ENCODE data around the gene CNTNAP2. TPM values are rescaled to one million over a fixed set of nuclear protein-coding genes. Genes with fewer than 3 reads are reported as not detected.

The CNTNAP2 gene
- total and polyA plus RNA-seq, 2 of the 13 experiments (the other 11 are each of a cell fraction or from before 2014, with no cell fraction given): 0.40 to 0.42 TPM

DNA sequence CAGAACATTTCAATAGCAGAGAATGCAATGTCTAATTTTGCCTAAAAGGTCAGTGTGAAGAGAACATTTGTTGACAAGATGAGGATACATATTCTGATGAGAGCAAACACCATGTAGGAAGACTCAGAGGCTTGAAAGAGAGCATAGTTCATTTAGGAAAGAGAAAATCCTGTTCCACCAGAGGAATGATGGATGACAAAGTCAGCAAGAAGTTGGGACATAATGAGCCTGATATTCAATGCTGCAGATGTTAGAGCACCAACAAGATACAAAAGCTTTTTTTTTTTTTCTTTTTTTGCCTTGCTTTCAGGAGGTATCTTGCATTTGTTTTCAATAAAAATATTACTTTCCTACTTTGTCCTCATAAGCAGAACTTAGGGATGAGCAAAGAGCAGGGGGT lies 1522.0 kb downstream of the CNTNAP2 start (continued):
- TF ChIP-seq, protein P1, sequence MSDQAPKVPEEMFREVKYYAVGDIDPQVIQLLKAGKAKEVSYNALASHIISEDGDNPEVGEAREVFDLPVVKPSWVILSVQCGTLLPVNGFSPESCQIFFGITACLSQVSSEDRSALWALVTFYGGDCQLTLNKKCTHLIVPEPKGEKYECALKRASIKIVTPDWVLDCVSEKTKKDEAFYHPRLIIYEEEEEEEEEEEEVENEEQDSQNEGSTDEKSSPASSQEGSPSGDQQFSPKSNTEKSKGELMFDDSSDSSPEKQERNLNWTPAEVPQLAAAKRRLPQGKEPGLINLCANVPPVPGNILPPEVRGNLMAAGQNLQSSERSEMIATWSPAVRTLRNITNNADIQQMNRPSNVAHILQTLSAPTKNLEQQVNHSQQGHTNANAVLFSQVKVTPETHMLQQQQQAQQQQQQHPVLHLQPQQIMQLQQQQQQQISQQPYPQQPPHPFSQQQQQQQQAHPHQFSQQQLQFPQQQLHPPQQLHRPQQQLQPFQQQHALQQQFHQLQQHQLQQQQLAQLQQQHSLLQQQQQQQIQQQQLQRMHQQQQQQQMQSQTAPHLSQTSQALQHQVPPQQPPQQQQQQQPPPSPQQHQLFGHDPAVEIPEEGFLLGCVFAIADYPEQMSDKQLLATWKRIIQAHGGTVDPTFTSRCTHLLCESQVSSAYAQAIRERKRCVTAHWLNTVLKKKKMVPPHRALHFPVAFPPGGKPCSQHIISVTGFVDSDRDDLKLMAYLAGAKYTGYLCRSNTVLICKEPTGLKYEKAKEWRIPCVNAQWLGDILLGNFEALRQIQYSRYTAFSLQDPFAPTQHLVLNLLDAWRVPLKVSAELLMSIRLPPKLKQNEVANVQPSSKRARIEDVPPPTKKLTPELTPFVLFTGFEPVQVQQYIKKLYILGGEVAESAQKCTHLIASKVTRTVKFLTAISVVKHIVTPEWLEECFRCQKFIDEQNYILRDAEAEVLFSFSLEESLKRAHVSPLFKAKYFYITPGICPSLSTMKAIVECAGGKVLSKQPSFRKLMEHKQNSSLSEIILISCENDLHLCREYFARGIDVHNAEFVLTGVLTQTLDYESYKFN (CRISPR knock-in tag; conservative IDR thresholded peaks at IDR 0.05): no peak
- TF ChIP-seq, protein P2, sequence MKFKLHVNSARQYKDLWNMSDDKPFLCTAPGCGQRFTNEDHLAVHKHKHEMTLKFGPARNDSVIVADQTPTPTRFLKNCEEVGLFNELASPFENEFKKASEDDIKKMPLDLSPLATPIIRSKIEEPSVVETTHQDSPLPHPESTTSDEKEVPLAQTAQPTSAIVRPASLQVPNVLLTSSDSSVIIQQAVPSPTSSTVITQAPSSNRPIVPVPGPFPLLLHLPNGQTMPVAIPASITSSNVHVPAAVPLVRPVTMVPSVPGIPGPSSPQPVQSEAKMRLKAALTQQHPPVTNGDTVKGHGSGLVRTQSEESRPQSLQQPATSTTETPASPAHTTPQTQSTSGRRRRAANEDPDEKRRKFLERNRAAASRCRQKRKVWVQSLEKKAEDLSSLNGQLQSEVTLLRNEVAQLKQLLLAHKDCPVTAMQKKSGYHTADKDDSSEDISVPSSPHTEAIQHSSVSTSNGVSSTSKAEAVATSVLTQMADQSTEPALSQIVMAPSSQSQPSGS (CRISPR knock-in tag; IDR thresholded peaks at IDR 0.05): no peak
- TF ChIP-seq, protein P3, sequence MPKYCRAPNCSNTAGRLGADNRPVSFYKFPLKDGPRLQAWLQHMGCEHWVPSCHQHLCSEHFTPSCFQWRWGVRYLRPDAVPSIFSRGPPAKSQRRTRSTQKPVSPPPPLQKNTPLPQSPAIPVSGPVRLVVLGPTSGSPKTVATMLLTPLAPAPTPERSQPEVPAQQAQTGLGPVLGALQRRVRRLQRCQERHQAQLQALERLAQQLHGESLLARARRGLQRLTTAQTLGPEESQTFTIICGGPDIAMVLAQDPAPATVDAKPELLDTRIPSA (CRISPR knock-in tag; IDR thresholded peaks at IDR 0.05; ENCODE audit: borderline replicate concordance): no peak
- no peak for TF ChIP-seq MYNN (CRISPR knock-in tag; IDR thresholded peaks at IDR 0.05; ENCODE audit: low read depth)
- TF ChIP-seq, protein P4, sequence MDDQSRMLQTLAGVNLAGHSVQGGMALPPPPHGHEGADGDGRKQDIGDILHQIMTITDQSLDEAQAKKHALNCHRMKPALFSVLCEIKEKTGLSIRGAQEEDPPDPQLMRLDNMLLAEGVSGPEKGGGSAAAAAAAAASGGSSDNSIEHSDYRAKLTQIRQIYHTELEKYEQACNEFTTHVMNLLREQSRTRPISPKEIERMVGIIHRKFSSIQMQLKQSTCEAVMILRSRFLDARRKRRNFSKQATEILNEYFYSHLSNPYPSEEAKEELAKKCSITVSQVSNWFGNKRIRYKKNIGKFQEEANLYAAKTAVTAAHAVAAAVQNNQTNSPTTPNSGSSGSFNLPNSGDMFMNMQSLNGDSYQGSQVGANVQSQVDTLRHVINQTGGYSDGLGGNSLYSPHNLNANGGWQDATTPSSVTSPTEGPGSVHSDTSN (CRISPR knock-in tag; IDR thresholded peaks at IDR 0.05; ENCODE audit: borderline replicate concordance): no peak
- no peak for TF ChIP-seq GPN1 (CRISPR knock-in tag; IDR thresholded peaks at IDR 0.05; ENCODE audit: borderline replicate concordance)
- TF ChIP-seq ISL2 (CRISPR knock-in tag; IDR thresholded peaks at IDR 0.05): no peak
- TF ChIP-seq ZNF564 (CRISPR knock-in tag; IDR thresholded peaks at IDR 0.05): no peak
- TF ChIP-seq ZNF549 (CRISPR knock-in tag; IDR thresholded peaks at IDR 0.05): no peak
- TF ChIP-seq, protein P5, sequence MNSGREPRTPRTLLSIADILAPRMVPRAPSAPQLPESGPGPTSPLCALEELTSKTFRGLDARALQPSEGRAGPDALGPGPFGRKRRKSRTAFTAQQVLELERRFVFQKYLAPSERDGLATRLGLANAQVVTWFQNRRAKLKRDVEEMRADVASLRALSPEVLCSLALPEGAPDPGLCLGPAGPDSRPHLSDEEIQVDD (CRISPR knock-in tag; IDR thresholded peaks at IDR 0.05; ENCODE audit: borderline replicate concordance): no peak
